GM13977 (cell line): Measurements from ENCODE around the gene CSAD.
A peak's percentile ranks its signal among the peaks of the same experiment; 100 is the strongest.

Experiments used
- DNase-seq: peaks from one replicate; pipeline ENCODE4 v3.0.0; 2012; ENCODE audit warnings: low spot score
- in situ Hi-C: fragments of 300-500 bp; cut with MboI; formaldehyde crosslinking; loops from one replicate; pipeline ENCODE4 v1.12.0; 2022; ENCODE audit warnings: low sequenced_read_pairs, low pct_unique_long_range_greater_than_20kb, mixed read lengths, inconsistent platforms; ENCODE audit not compliant: unreplicated experiment
- TF ChIP-seq, protein P1 (sequence below): IDR thresholded peaks from 2 replicates; pipeline ENCODE4 v1.5.1; 2012; ENCODE audit warnings: mild to moderate bottlenecking, control low read depth; ENCODE audit not compliant: insufficient read depth; ENCODE audit errors: extremely low read depth, missing control alignments

CSAD gene

GRCh38 chr12:53213348-53213747 lies 32.6 kb upstream of the CSAD start:
- TF ChIP-seq, protein P1, sequence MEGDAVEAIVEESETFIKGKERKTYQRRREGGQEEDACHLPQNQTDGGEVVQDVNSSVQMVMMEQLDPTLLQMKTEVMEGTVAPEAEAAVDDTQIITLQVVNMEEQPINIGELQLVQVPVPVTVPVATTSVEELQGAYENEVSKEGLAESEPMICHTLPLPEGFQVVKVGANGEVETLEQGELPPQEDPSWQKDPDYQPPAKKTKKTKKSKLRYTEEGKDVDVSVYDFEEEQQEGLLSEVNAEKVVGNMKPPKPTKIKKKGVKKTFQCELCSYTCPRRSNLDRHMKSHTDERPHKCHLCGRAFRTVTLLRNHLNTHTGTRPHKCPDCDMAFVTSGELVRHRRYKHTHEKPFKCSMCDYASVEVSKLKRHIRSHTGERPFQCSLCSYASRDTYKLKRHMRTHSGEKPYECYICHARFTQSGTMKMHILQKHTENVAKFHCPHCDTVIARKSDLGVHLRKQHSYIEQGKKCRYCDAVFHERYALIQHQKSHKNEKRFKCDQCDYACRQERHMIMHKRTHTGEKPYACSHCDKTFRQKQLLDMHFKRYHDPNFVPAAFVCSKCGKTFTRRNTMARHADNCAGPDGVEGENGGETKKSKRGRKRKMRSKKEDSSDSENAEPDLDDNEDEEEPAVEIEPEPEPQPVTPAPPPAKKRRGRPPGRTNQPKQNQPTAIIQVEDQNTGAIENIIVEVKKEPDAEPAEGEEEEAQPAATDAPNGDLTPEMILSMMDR: peak; percentile 97
- in situ Hi-C loops: no loop called here
- peak; percentile 82 for DNase-seq

- TF ChIP-seq, protein P1: no peak
- in situ Hi-C loops: no loop called here
- DNase-seq: no peak
Observed at GRCh38 chr12:53212931-53213330, 32.2 kb upstream of the CSAD start.

DNA sequence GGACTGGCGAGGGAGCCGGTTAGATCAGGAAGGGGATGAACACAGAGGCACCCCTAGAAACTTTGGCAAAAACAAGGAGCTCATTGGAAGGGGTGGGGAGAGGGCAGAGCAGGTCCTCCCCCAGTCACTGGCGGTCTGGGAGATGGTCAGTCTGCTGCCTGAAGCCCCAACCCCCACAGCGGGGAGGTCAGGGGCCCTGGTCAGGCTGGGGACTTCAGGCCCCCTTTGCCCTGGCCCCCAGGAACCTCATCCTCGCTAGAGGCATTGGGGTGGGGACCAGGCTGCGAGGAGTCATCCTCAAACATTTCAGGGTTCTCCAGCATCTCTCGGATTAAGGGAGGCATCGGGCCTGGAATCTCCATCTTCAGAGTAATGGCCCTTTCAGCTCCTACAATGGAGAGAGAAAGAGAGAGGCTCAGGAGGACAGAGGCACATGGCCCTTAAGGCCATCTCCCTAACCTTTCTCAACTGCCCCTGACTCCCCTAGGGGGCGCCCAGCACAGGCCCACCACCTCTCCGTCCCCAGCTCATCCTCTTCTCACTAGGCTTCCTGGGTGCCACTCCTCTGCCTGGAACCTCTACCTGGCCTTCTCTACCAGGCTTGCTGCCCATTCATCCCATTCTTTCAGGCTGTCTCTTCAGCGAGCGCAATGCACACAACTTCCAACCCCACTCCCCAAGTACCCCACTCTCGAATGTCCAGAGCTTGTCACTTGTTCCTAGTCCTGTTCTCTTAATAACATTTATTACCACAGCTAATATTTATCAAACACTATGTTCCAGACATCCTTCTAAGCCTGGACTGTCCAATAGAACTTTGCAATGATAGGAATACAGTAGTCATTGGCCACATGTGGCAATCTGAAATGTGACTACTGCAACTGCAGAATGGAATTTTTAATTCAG lies 31.0 kb upstream of the CSAD start:
- TF ChIP-seq, protein P1: peak; percentile 71
- no peak for DNase-seq
- in situ Hi-C loops: no loop called here

- in situ Hi-C loops: no loop called here
- TF ChIP-seq, protein P1: no peak
- no peak for DNase-seq
Observed at GRCh38 chr12:53210843-53211242, 30.1 kb upstream of the CSAD start.

- TF ChIP-seq, protein P1: no peak
- in situ Hi-C loops: no loop called here
- DNase-seq: peak; percentile 69
Observed at GRCh38 chr12:53208877-53209463, 28.2 kb upstream of the CSAD start.

GRCh38 chr12:53208435-53208834 lies 27.7 kb upstream of the CSAD start:
- in situ Hi-C loops: no loop called here
- no peak for DNase-seq
- TF ChIP-seq, protein P1: no peak
